Naive B cell (primary cell): ENCODE data around the gene RHBDF2. TPM values are rescaled to one million over a fixed set of nuclear protein-coding genes. Genes with fewer than 3 reads are reported as not detected.
A peak's percentile ranks its signal among the peaks of the same experiment; 100 is the strongest.

ENCODE experiments used
- ATAC-seq, 2 donors: fragments of 150-1000 bp; cut with Tn5 transposase; 2 replicates each; pipeline ENCODE4 v1.10.0; 2021; ENCODE audit warnings: low read depth in 2 of 2, mild to moderate bottlenecking in 2 of 2, moderate library complexity in 2 of 2
- DNase-seq: peaks from one replicate; pipeline ENCODE4 v3.0.0; 2022
- H3K27ac Mint-ChIP-seq, 6 donors: one replicate each; pipeline ENCODE4 v1.8.0; 2020 to 2022; ENCODE audit warnings: mild to moderate bottlenecking in 6 of 6, mixed read lengths in 6 of 6, moderate library complexity in 5 of 6, inconsistent platforms in 2 of 6
- H3K27me3 Mint-ChIP-seq, 3 donors: one replicate each; pipeline ENCODE4 v1.8.0; 2021 to 2022; ENCODE audit warnings: mixed read lengths in 3 of 3, mild to moderate bottlenecking in 1 of 3
- H3K36me3 Mint-ChIP-seq, 2 donors: one replicate each; pipeline ENCODE4 v1.8.0; 2020 to 2022; ENCODE audit warnings: mixed read lengths in 2 of 2, inconsistent platforms in 1 of 2, mild to moderate bottlenecking in 1 of 2
- H3K4me1 Mint-ChIP-seq, 3 donors: one replicate each; pipeline ENCODE4 v1.8.0; 2020 to 2022; ENCODE audit warnings: mixed read lengths in 3 of 3, inconsistent platforms in 1 of 3, mild to moderate bottlenecking in 1 of 3, moderate library complexity in 1 of 3
- H3K4me3 Mint-ChIP-seq, 8 donors: one replicate each; pipeline ENCODE4 v1.8.0; 2020 to 2022; ENCODE audit warnings: mild to moderate bottlenecking in 8 of 8, mixed read lengths in 8 of 8, moderate library complexity in 8 of 8, inconsistent platforms in 2 of 8
- H3K9me3 Mint-ChIP-seq, 7 donors: one replicate each; pipeline ENCODE4 v1.8.0; 2020 to 2022; ENCODE audit warnings: mixed read lengths in 7 of 7, mild to moderate bottlenecking in 5 of 7, inconsistent platforms in 2 of 7, moderate library complexity in 1 of 7
- polyA plus RNA-seq, 6 donors: library from polyadenylated mRNA; unstranded; fragments of 300-500 nt; fragmentation: Illumina TruSeq; gene quantifications; one replicate each; pipeline ENCODE4 v1.2.3, GENCODE V29; 2021; ENCODE audit warnings: low read depth in 6 of 6

The RHBDF2 gene
- polyA plus RNA-seq, 6 donors from 2014 or later, result 44.0 to 148 (median 51.7) TPM

DNA sequence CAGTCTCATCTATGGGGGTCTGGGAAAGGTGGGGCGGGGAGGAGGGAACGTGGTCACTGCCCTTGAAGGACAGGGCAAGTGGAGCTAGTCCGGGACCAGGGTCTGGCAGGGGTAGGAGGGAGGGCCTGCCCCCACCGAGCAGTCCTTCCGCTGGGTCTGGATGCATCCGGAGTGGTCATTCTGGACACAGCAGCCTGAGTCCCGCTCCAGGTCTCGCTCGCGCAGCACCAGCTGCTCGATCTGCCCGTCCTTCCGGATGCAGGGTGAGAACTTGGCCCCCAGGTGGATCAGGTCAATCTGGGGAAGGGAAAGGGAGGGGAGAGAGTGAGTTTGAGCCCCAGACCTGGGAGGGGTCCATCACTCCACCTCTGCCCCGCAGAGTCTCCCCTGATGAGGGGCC is 27.0 kb downstream of the RHBDF2 start:
- DNase-seq, result no peak
- peaks cover 5 to 34% of the 10 kb centered on the region in 2 donors for H3K36me3 Mint-ChIP-seq
- no peak overlapping the region for H3K27ac Mint-ChIP-seq
- peaks cover 32 to 52% (median 35%) of the 10 kb centered on the region in 3 donors for H3K4me1 Mint-ChIP-seq
- H3K4me3 Mint-ChIP-seq, result no peak overlapping the region
- no peak for ATAC-seq
- H3K9me3 Mint-ChIP-seq, result no peaks in the 10 kb centered on the region
- H3K27me3 Mint-ChIP-seq, result no peaks in the 10 kb centered on the region

DNA sequence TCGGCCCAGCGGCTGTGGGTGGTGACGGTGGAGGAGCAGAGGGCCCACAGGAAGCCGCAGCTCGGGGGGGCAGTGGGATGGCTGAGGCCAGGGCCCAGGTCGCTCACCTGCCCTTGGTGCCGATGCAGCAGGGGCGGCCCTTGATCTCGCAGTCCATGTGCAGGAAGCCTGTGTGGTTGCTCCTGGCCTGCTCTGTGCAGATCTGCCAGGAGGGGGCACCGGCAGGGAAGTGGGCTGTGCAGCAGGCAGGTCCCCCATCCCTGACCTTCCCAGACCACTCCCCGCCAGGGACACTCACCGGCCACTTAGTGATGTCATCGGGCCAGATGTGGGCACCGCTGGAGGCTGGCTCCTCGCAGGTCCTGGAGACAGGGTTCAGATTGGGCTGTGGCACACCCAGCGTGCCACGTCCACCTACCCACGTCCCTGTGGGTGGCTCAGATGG is 27.7 kb downstream of the RHBDF2 start:
- peak overlapping the region in 2 of 6 donors; percentile 15 to 57 for H3K27ac Mint-ChIP-seq
- no peaks in the 10 kb centered on the region for H3K27me3 Mint-ChIP-seq
- H3K9me3 Mint-ChIP-seq, result no peaks in the 10 kb centered on the region
- DNase-seq, result no peak
- ATAC-seq, result peak; percentile 34 to 47
- H3K4me3 Mint-ChIP-seq, result peak overlapping the region in 1 of 8 donors; percentile 49
- peaks cover 29 to 49% (median 40%) of the 10 kb centered on the region in 3 donors for H3K4me1 Mint-ChIP-seq
- peaks cover 5 to 34% of the 10 kb centered on the region in 2 donors for H3K36me3 Mint-ChIP-seq

DNA sequence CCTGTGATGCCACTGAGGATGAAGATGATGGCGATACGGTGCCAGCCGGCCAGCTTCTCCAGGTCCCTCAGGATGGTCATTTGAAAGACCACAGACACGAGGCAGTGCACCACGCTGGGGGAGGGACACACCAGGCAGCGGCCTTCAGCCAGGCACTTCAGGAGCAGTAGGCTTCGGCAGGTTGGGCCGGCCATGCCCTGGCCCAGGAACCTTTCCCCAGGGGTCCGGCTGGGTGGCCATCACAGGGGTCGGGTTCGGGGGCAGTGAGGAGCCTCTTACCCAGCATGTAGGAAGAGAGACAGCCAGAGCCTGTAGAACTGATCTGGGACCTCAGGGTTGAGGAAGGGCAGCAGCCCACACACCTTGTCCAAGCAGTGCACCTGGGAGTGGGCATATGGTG is 28.5 kb downstream of the RHBDF2 start:
- H3K27me3 Mint-ChIP-seq, result no peaks in the 10 kb centered on the region
- ATAC-seq, result no peak
- peak overlapping the region in 2 of 6 donors; percentile 32 to 57 for H3K27ac Mint-ChIP-seq
- peaks cover 0 to 25% of the 10 kb centered on the region in 2 donors for H3K36me3 Mint-ChIP-seq
- H3K9me3 Mint-ChIP-seq, result no peaks in the 10 kb centered on the region
- no peak overlapping the region for H3K4me3 Mint-ChIP-seq
- peaks cover 22 to 46% (median 40%) of the 10 kb centered on the region in 3 donors for H3K4me1 Mint-ChIP-seq
- no peak for DNase-seq

DNA sequence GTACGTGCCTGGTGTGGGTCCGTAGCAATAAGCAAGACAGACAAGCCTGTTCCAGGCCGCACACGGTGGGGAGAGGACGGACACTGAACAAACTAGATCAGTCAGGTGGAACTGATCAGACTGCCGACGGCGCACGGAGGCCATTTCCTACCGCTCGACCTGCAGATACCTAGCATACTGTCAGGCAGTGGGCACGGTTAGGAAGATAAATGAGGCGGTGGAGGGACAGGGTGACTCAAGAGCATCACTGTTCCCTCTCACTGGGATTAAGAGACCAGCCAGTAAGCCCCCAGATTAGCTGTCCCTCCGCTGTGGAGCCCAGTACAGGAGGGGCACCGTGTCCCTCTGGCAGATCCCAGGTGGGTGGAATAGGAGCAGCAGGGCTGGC is 29.0 kb downstream of the RHBDF2 start:
- Mint-ChIP-seq H3K4me1 (peaks cover 22 to 42% (median 37%) of the 10 kb centered on the region in 3 donors), H3K36me3 (peaks cover 0 to 25% of the 10 kb centered on the region in 2 donors), H3K27me3 (no peaks in the 10 kb centered on the region), H3K4me3 (no peak overlapping the region), H3K9me3 (no peaks in the 10 kb centered on the region), H3K27ac (peak overlapping the region in 1 of 6 donors; percentile 57)
- DNase-seq (no peak), ATAC-seq (no peak)

DNA sequence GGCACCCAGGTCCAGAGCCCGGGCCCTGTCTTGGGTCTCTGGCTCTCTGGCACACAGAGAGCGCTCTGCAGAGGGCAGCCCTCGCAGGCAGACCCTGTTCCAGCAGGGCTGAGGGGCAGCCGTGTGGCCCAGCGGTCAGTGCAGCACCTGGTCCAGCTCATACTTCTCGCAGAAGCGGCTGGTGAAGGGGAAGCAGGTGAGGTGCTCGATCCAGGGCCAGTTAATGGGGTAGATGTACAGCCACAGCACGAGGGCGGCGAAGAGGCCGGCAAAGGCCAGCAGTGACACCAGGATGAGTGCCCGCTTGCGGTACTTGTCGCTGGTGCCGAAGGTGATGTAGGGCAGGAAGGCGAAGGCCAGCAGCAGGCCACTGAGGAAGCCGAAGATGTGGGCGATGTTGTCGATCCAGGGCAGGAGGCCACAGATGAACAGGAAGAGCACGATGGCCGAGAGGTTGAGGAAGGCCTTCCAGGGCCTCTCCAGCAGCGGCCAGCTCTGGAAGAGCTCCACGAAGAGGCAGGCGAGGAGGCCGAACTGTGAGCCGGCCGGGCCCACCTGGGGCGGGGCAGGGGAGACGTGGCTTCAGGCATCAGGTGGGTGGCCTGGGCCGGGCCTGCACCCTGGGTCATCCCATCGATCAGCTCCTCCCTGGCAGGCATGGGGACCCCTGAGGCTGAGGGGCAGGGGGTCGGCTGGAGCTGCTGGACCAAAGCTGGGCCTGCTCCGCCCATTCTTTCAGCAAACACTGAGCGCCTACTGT is 29.5 kb downstream of the RHBDF2 start:
- Mint-ChIP-seq H3K27me3 (no peaks in the 10 kb centered on the region), H3K4me3 (peak overlapping the region in 1 of 8 donors; percentile 52), H3K4me1 (peaks cover 24 to 45% (median 35%) of the 10 kb centered on the region in 3 donors), H3K36me3 (peaks cover 0 to 25% of the 10 kb centered on the region in 2 donors), H3K27ac (peak overlapping the region in 2 of 6 donors; percentile 68 to 70), H3K9me3 (no peaks in the 10 kb centered on the region)
- no peak for ATAC-seq
- no peak for DNase-seq

DNA sequence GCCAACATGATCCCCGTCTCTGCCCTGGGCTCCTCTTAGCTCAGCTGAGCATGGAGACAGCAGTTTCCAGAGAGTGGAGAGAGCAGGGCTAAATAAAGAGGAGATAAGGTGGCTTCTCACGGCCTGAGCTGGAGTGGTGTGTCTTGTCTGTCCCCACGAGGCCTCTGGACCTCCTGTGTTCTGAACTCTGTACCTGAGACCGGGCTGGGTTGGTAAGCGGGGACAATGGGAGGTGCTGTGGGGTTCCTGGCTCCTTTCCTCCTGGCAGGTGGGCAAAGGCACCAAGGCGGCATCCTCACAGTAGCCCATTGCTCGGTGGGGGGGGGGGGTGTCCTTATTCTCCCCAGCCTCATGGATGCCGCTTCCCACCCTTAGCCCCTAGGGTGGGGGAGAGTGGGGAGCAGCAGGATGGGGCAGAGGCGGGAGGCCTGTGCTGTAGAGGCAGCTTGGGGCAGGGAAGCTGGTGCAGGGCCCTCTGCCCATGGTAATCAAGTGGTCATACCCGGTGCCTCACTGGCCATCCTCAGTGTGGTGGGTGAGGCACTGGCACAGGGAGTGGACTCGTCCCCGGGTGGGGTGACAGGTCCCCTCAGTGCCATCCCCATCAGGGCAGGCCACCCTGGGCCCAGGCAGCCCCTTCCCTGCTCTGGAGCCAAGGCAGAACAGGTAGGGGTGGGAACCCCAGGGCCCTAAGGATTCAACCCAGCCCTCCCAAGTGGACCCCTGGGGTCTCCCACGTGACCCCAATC is 31.1 kb downstream of the RHBDF2 start:
- DNase-seq (no peak), ATAC-seq (no peak)
- H3K9me3 Mint-ChIP-seq, result no peaks in the 10 kb centered on the region
- peak overlapping the region in 3 of 6 donors; percentile 66 to 68 (median 68) for H3K27ac Mint-ChIP-seq
- peaks cover 33 to 52% (median 40%) of the 10 kb centered on the region in 3 donors for H3K4me1 Mint-ChIP-seq
- H3K27me3 Mint-ChIP-seq, result no peaks in the 10 kb centered on the region
- H3K36me3 Mint-ChIP-seq, result peaks cover 0 to 25% of the 10 kb centered on the region in 2 donors
- peak overlapping the region in 1 of 8 donors; percentile 15 for H3K4me3 Mint-ChIP-seq

DNA sequence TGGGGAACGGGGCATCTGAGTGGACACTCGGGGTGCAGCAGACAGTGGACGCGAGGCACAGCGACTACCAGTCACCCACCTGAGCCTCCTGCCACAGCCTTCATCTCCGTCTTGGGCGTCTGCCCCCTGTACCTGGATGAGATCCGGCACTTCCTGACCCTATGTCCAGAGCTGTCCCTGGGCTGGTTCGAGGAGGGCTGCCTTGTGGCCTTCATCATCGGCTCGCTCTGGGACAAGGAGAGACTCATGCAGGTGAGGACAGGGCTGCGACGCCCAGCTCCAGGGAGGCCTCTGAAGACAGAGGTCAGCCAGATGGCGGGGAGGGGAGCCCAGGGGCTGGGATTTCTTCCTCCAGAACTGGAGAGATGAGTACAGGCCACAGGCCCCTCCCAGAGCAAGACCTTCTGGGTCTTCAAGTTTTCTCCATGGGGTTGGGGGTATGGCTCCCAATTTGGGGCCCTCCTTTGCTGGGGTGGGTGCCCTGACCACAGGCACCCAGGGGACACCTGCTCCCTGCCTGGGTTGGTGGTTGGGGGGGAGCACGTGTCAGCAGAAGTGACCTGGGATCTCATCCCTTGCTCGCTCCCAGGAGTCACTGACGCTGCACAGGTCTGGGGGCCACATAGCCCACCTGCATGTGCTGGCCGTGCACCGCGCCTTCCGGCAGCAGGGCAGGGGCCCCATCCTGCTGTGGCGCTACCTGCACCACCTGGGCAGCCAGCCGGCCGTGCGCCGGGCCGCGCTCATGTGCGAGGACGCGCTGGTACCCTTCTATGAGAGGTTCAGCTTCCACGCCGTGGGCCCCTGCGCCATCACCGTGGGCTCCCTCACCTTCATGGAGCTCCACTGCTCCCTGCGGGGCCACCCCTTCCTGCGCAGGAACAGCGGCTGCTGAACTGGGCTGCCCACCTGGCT is 31.9 kb downstream of the RHBDF2 start:
- Mint-ChIP-seq H3K36me3 (peaks cover 0 to 25% of the 10 kb centered on the region in 2 donors), H3K4me3 (no peak overlapping the region), H3K4me1 (peaks cover 32 to 50% (median 42%) of the 10 kb centered on the region in 3 donors), H3K27ac (peak overlapping the region in 1 of 6 donors; percentile 83), H3K27me3 (no peaks in the 10 kb centered on the region), H3K9me3 (no peaks in the 10 kb centered on the region)
- ATAC-seq (no peak), DNase-seq (no peak)

DNA sequence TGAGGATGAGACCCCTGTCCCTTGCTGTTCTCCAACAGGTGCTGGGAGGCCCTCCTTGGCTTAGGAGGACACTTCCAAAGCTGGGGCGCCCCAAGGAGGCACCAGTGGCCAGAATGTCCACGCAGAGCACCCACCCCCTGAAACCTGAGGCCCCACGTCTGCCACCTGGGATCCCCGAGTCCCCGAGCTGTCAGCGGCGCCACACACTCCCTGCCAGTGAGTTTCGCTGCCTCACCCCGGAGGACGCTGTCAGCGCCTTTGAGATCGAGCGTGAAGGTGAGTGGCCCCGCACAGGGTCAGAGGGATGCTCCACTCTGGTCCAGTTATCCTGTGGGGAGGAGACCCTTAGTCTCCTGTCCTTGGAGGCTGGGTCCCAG is 32.6 kb downstream of the RHBDF2 start:
- H3K27ac Mint-ChIP-seq, result peak overlapping the region in 3 of 6 donors; percentile 30 to 83 (median 54)
- H3K36me3 Mint-ChIP-seq, result peaks cover 0 to 24% of the 10 kb centered on the region in 2 donors
- no peak for ATAC-seq
- no peaks in the 10 kb centered on the region for H3K9me3 Mint-ChIP-seq
- H3K4me3 Mint-ChIP-seq, result no peak overlapping the region
- no peaks in the 10 kb centered on the region for H3K27me3 Mint-ChIP-seq
- H3K4me1 Mint-ChIP-seq, result peaks cover 32 to 50% (median 42%) of the 10 kb centered on the region in 3 donors
- DNase-seq, result no peak

DNA sequence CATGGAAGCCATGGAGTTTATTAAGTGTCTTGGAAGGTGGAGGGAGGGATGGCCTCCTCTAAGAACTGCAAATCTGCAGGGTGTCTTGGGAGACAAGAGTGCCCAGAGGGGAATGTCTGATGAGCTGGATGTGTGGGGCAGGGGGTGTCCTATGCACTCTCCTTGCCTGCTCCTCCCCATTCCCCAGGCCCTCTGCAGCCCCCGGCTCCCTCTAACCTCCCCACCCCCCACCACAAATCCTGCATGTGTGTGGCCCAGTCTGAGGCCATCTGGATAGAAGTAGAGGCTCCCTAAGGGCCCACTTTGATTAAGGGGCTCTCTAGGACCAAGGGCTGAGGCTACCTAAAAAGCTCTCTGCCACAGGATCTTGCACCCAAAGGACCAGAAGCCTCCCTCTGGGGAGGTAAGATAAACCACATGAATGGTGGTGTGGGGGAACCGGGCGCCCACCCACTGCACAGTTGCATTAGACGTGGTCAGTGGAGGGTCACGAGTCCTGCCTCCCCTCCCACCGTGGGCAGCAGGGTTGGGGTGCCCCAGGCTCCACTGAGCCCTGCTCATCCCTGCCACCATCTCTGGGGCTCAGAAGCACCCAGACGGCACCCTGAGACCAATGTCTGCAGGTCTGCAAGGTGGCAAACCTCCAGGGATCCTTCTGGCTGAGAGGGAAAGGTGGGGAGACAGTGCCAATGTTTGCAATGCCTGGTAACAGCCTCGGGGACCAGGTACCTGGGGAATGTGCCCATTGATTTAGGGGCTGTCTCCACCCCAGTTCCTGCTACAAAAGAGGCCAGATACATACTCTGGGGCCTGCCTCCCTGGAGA is 33.2 kb downstream of the RHBDF2 start:
- no peak for DNase-seq
- H3K36me3 Mint-ChIP-seq, result peaks cover 0 to 18% of the 10 kb centered on the region in 2 donors
- peaks cover 27 to 45% (median 38%) of the 10 kb centered on the region in 3 donors for H3K4me1 Mint-ChIP-seq
- H3K27ac Mint-ChIP-seq, result peak overlapping the region in 5 of 6 donors; percentile 11 to 83 (median 37)
- ATAC-seq, result no peak
- peak overlapping the region in 1 of 8 donors; percentile 15 for H3K4me3 Mint-ChIP-seq
- H3K9me3 Mint-ChIP-seq, result no peaks in the 10 kb centered on the region
- no peaks in the 10 kb centered on the region for H3K27me3 Mint-ChIP-seq

DNA sequence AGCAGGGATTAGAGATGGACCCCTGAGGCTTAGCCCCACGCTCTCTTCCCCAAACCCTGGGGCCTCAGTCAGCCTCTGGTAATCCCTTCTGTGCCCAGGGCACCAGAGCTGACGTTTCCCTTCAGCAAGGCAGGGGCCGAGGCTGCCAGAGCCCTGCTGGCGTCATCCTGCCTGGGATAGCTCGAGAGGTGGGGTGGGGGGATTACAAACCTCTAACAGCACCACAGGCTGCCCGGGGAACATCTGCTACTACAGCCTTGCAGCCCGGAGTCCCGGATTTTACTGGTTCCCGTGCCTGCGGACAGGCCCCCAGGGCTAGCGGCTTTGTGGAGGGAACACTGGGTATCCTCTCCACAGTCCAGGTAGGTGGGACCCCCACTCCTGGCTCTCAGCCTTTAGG is 33.9 kb downstream of the RHBDF2 start, which contains the start of gene AANAT:
Gene AANAT, plus strand, starts transcription at position 238 of the 400 bp plus-strand sequence. CDS start 1,144 bp downstream, outside the sequence.
- Mint-ChIP-seq H3K36me3 (peaks cover 0 to 14% of the 10 kb centered on the region in 2 donors), H3K9me3 (no peaks in the 10 kb centered on the region), H3K27me3 (no peaks in the 10 kb centered on the region), H3K4me3 (peak within 1 kb of the TSS in 2 of 8 donors; percentile 52 to 60), H3K27ac (peak within 1 kb of the TSS; percentile 30 to 96 (median 81)), H3K4me1 (peaks cover 25 to 38% (median 36%) of the 10 kb centered on the region in 3 donors)
- DNase-seq, result no peak
- no peak for ATAC-seq

DNA sequence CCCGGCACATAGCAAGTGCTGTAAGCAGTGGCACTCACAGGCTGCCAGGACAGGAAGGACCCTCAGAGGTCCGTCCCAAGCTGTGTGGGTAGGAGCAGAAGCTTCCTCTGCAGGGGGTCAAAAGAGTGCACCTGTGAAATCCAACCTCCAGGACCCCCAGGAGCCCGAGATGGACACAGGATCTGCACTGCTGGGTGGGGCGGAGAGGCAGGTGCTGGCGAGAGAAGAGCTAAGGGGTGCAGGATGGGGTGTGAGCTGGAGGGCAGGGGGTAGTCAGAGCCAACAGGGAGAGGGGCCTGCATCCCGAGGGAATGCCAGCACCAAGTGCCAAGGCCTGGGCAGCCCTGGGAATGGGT is 34.5 kb downstream of the RHBDF2 start:
- Mint-ChIP-seq H3K4me3 (peak overlapping the region in 2 of 8 donors; percentile 52 to 60), H3K27me3 (no peaks in the 10 kb centered on the region), H3K4me1 (peaks cover 27 to 36% (median 35%) of the 10 kb centered on the region in 3 donors), H3K36me3 (peaks cover 0 to 11% of the 10 kb centered on the region in 2 donors), H3K27ac (peak overlapping the region in 4 of 6 donors; percentile 44 to 93 (median 81)), H3K9me3 (no peaks in the 10 kb centered on the region)
- ATAC-seq (no peak), DNase-seq (no peak)
